ENCODE measurements around the gene RGS11.

RGS11 gene

GRCh38 chr16:275786-276232 lies at the start of gene RGS11:
Gene RGS11 (minus strand): TSS chr16:275944. CDS start chr16:275911, 33 bp downstream.
- DNase-seq (ENCODE audit: low read depth): no peak
- TF ChIP-seq, protein P1, sequence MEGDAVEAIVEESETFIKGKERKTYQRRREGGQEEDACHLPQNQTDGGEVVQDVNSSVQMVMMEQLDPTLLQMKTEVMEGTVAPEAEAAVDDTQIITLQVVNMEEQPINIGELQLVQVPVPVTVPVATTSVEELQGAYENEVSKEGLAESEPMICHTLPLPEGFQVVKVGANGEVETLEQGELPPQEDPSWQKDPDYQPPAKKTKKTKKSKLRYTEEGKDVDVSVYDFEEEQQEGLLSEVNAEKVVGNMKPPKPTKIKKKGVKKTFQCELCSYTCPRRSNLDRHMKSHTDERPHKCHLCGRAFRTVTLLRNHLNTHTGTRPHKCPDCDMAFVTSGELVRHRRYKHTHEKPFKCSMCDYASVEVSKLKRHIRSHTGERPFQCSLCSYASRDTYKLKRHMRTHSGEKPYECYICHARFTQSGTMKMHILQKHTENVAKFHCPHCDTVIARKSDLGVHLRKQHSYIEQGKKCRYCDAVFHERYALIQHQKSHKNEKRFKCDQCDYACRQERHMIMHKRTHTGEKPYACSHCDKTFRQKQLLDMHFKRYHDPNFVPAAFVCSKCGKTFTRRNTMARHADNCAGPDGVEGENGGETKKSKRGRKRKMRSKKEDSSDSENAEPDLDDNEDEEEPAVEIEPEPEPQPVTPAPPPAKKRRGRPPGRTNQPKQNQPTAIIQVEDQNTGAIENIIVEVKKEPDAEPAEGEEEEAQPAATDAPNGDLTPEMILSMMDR (conservative IDR thresholded peaks at IDR 0.05; ENCODE audit: control insufficient read depth, insufficient read depth, low read depth, low read length): no peak
- H3K4me3 ChIP-seq (ENCODE audit: control insufficient read depth, low read depth, low read length): no peak within 1 kb of the TSS

DNA sequence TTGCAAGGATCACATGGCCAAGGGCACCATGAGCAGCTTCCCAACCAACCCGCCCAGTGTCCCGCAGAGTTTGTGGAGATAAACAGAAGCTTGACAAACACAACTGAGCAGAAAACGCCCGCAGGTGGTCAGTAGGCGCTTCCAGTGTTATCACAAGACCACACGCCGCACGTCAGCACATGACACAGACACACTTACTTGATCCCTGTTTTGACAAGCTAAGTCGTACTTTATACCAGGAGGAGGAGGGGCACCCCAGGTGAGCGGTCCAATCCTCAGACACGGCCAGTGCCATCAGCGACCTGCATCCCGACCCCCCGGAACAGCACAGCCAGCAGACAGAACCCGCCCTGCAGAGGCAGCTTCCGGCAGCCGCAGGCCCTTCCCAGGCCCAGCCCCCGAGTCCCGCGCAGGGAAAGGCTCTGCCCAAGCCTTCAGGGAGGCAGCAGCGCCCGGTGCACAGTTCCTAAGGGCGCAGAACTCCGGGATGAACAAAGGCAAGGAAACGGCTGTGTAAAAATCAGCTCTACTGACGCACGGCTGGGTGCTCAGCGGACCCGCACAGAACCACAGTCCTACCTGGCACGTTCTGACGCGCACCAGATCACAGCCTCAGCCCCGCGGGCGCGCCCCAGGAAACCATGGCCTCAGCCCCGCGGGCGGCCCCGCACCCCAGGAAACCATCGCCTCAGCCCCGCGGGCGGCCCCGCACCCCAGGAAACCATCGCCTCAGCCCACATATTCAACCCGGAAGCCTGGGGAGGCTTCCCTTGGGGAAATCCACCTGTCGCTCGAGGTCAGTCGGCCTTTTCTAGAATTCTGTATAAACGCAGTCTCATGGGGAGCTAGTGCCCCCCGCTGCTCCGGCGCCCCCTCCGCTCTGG lies 48.9 kb upstream of the RGS11 start:
- H3K4me3 ChIP-seq (ENCODE audit: control insufficient read depth, low read depth, low read length): no peak overlapping the region
- DNase-seq (ENCODE audit: low read depth): no peak
- TF ChIP-seq, protein P1 (conservative IDR thresholded peaks at IDR 0.05; ENCODE audit: control insufficient read depth, insufficient read depth, low read depth, low read length): no peak

DNA sequence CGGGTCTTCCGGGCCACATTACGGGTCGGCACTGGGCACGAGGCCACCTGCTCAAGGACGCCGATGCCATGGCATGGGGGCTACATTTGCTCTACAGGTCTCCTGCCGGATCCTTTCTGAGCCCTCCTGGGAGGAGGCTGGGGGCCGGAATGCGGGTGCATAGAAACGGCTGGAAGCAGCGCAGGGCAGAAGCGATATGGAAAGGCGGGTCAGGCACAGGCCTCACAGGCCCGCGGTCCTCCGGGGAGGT lies 48.4 kb upstream of the RGS11 start:
- TF ChIP-seq, protein P1 (conservative IDR thresholded peaks at IDR 0.05; ENCODE audit: control insufficient read depth, insufficient read depth, low read depth, low read length): no peak
- H3K4me3 ChIP-seq (ENCODE audit: control insufficient read depth, low read depth, low read length): no peak overlapping the region
- no peak for DNase-seq (ENCODE audit: low read depth)

GRCh38 chr16:322476-323143 lies 46.9 kb upstream of the RGS11 start:
- DNase-seq (ENCODE audit: low read depth): no peak
- TF ChIP-seq, protein P1 (conservative IDR thresholded peaks at IDR 0.05; ENCODE audit: control insufficient read depth, insufficient read depth, low read depth, low read length): no peak
- no peak overlapping the region for H3K4me3 ChIP-seq (ENCODE audit: control insufficient read depth, low read depth, low read length)

GRCh38 chr16:321532-321931 lies 45.8 kb upstream of the RGS11 start:
- no peak for DNase-seq (ENCODE audit: low read depth)

GRCh38 chr16:320206-320605 lies 44.5 kb upstream of the RGS11 start:
- H3K4me3 ChIP-seq (ENCODE audit: control insufficient read depth, low read depth, low read length): no peak overlapping the region
- DNase-seq (ENCODE audit: low read depth): no peak
- TF ChIP-seq, protein P1 (conservative IDR thresholded peaks at IDR 0.05; ENCODE audit: control insufficient read depth, insufficient read depth, low read depth, low read length): no peak

More at GRCh38 chr16:321532-321931, 45.8 kb upstream of the RGS11 start:
- TF ChIP-seq, protein P1 (conservative IDR thresholded peaks at IDR 0.05; ENCODE audit: control insufficient read depth, insufficient read depth, low read depth, low read length): no peak
- H3K4me3 ChIP-seq (ENCODE audit: control insufficient read depth, low read depth, low read length): no peak overlapping the region
